Naive thymus-derived CD8-positive, alpha-beta T cell (primary cell): ENCODE data around the gene PHYH. TPM values are rescaled to one million over a fixed set of nuclear protein-coding genes. Genes with fewer than 3 reads are reported as not detected.
"Not testable (repeated sequence)": the region's sequence is repeated elsewhere in the genome, so short reads cannot be mapped to it uniquely, and the experiment has no call there.

ENCODE experiments used
- ATAC-seq, 2 donors: fragments of 150-1000 bp; cut with Tn5 transposase in 1 of 2; sonication (Bioruptor Pico), chemical (Tn5 transposase) in 1 of 2; 1 replicate in 1 of 2; 2 replicates in 1 of 2; pipeline ENCODE4 v1.10.0; 2021; ENCODE audit warnings: mild to moderate bottlenecking in 2 of 2, moderate library complexity in 2 of 2
- POLR2A ChIA-PET: fragments of 350-600 bp; sonication (Branson Sonifier 250); formaldehyde crosslinking; loops from one replicate; lab custom pipeline; 2021; ENCODE audit warnings: antibody characterized with exemption; lab: Charles Lee
- DNase-seq, 10 donors: peaks; one replicate each; pipeline versions ENCODE4 v3.0.0 to v3.0.0-alpha.2; 2020 to 2022
- H3K27ac Mint-ChIP-seq, 10 donors: one replicate each; pipeline ENCODE4 v1.8.0; 2020 to 2022; ENCODE audit warnings: mild to moderate bottlenecking in 10 of 10, mixed read lengths in 10 of 10, moderate library complexity in 4 of 10, inconsistent platforms in 1 of 10
- H3K27me3 Mint-ChIP-seq, 5 donors: one replicate each; pipeline ENCODE4 v1.8.0; 2021 to 2022; ENCODE audit warnings: mixed read lengths in 5 of 5
- H3K36me3 Mint-ChIP-seq, 3 donors: one replicate each; pipeline ENCODE4 v1.8.0; 2020 to 2022; ENCODE audit warnings: mixed read lengths in 3 of 3, mild to moderate bottlenecking in 2 of 3, inconsistent platforms in 1 of 3
- H3K4me1 Mint-ChIP-seq, 4 donors: one replicate each; pipeline ENCODE4 v1.8.0; 2021 to 2022; ENCODE audit warnings: mixed read lengths in 4 of 4
- H3K4me3 Mint-ChIP-seq, 10 donors: one replicate each; pipeline ENCODE4 v1.8.0; 2020 to 2022; ENCODE audit warnings: mild to moderate bottlenecking in 10 of 10, mixed read lengths in 10 of 10, moderate library complexity in 6 of 10, inconsistent platforms in 1 of 10
- H3K9me3 Mint-ChIP-seq, 9 donors: one replicate each; pipeline ENCODE4 v1.8.0; 2020 to 2022; ENCODE audit warnings: mixed read lengths in 9 of 9, mild to moderate bottlenecking in 3 of 9, inconsistent platforms in 1 of 9, moderate library complexity in 1 of 9
- polyA plus RNA-seq, 3 donors: library from polyadenylated mRNA; unstranded; fragments of 300-500 nt; fragmentation: Illumina TruSeq; gene quantifications; one replicate each; pipeline ENCODE4 v1.2.3, GENCODE V29; 2021
- total RNA-seq, 8 experiments: library from RNA in 2 of 8; stranded (reverse) in 2 of 8; gene quantifications; one replicate each; pipeline ENCODE4 v1.2.3 and lab custom pipeline; 2021 to 2026

Gene PHYH
- total and polyA plus RNA-seq, 5 experiments from 2014 or later: 17.3 to 20.5 (median 18.6) TPM

- Mint-ChIP-seq H3K27ac (no peak overlapping the region), H3K4me3 (no peak overlapping the region), H3K4me1 (no peaks in the 10 kb centered on the region), H3K9me3 (peaks cover 0 to 11% (median 4%) of the 10 kb centered on the region in 9 donors), H3K36me3 (peaks cover 2 to 6% (median 4%) of the 10 kb centered on the region in 3 donors), H3K27me3 (peaks cover 7 to 35% (median 18%) of the 10 kb centered on the region in 5 donors)
- ATAC-seq (no peak), DNase-seq (no peak)
- POLR2A ChIA-PET: no interaction called here
These were observed 36.3 kb downstream of the PHYH start for GRCh38 chr10:13263591-13263990.

- Mint-ChIP-seq H3K27me3 (peaks cover 7 to 35% (median 21%) of the 10 kb centered on the region in 5 donors), H3K9me3 (peaks cover 0 to 13% (median 4%) of the 10 kb centered on the region in 9 donors), H3K36me3 (peaks cover 2 to 6% (median 4%) of the 10 kb centered on the region in 3 donors), H3K4me3 (no peak overlapping the region), H3K4me1 (peaks cover 0 to 4% (median 0%) of the 10 kb centered on the region in 4 donors), H3K27ac (no peak overlapping the region)
- DNase-seq: no peak
- POLR2A ChIA-PET: no interaction called here
- ATAC-seq: no peak
These were observed 37.4 kb downstream of the PHYH start for GRCh38 chr10:13262433-13262832.

- H3K4me1 Mint-ChIP-seq: peaks cover 0 to 4% (median 0%) of the 10 kb centered on the region in 4 donors
- no peak for DNase-seq
- peaks cover 0 to 13% (median 5%) of the 10 kb centered on the region in 5 donors for H3K27me3 Mint-ChIP-seq
- POLR2A ChIA-PET: no interaction called here
- ATAC-seq: no peak
- H3K4me3 Mint-ChIP-seq: no peak overlapping the region
- H3K36me3 Mint-ChIP-seq: peaks cover 0 to 4% (median 0%) of the 10 kb centered on the region in 3 donors
- peaks cover 0 to 6% (median 4%) of the 10 kb centered on the region in 9 donors for H3K9me3 Mint-ChIP-seq
- peak overlapping the region in 1 of 10 donors; percentile 40 for H3K27ac Mint-ChIP-seq
These were observed 42.2 kb downstream of the PHYH start for GRCh38 chr10:13257621-13258140.

- no peak for DNase-seq
- peaks cover 0 to 6% (median 2%) of the 10 kb centered on the region in 9 donors for H3K9me3 Mint-ChIP-seq
- H3K27ac Mint-ChIP-seq: no peak overlapping the region
- no peak for ATAC-seq
- H3K4me1 Mint-ChIP-seq: peaks cover 0 to 4% (median 0%) of the 10 kb centered on the region in 4 donors
- H3K4me3 Mint-ChIP-seq: no peak overlapping the region
- H3K27me3 Mint-ChIP-seq: peaks cover 0 to 9% (median 2%) of the 10 kb centered on the region in 5 donors
- POLR2A ChIA-PET: no interaction called here
- peaks cover 0 to 1% (median 0%) of the 10 kb centered on the region in 3 donors for H3K36me3 Mint-ChIP-seq
These were observed 43.2 kb downstream of the PHYH start for GRCh38 chr10:13256627-13257026.

GRCh38 chr10:13253726-13254125 lies 46.1 kb downstream of the PHYH start:
- Mint-ChIP-seq H3K36me3 (no peaks in the 10 kb centered on the region), H3K9me3 (peaks cover 0 to 6% (median 0%) of the 10 kb centered on the region in 9 donors), H3K4me3 (no peak overlapping the region), H3K27me3 (peaks cover 0 to 8% (median 2%) of the 10 kb centered on the region in 5 donors), H3K4me1 (peaks cover 0 to 4% (median 0%) of the 10 kb centered on the region in 4 donors), H3K27ac (no peak overlapping the region)
- DNase-seq: no peak
- POLR2A ChIA-PET: no interaction called here
- no peak for ATAC-seq

- no peak overlapping the region for H3K27ac Mint-ChIP-seq
- DNase-seq: no peak
- POLR2A ChIA-PET: no interaction called here
- H3K9me3 Mint-ChIP-seq: no peaks in the 10 kb centered on the region
- no peak for ATAC-seq
- H3K4me1 Mint-ChIP-seq: no peaks in the 10 kb centered on the region
- no peaks in the 10 kb centered on the region for H3K36me3 Mint-ChIP-seq
- no peak overlapping the region for H3K4me3 Mint-ChIP-seq
- H3K27me3 Mint-ChIP-seq: no peaks in the 10 kb centered on the region
These were observed 52.1 kb downstream of the PHYH start for GRCh38 chr10:13247784-13248183.

GRCh38 chr10:13247246-13247645 lies 52.6 kb downstream of the PHYH start:
- no peaks in the 10 kb centered on the region for H3K9me3 Mint-ChIP-seq
- H3K27me3 Mint-ChIP-seq: no peaks in the 10 kb centered on the region
- no peaks in the 10 kb centered on the region for H3K36me3 Mint-ChIP-seq
- H3K4me1 Mint-ChIP-seq: no peaks in the 10 kb centered on the region
- no peak overlapping the region for H3K4me3 Mint-ChIP-seq
- POLR2A ChIA-PET: no interaction called here
- ATAC-seq (no peak), DNase-seq (no peak)
- H3K27ac Mint-ChIP-seq: peak overlapping the region in 1 of 10 donors; percentile 17

GRCh38 chr10:13242260-13242659 lies 57.6 kb downstream of the PHYH start:
- H3K27ac Mint-ChIP-seq, H3K4me1 Mint-ChIP-seq, ATAC-seq, H3K36me3 Mint-ChIP-seq, DNase-seq, H3K9me3 Mint-ChIP-seq, POLR2A ChIA-PET, H3K4me3 Mint-ChIP-seq, H3K27me3 Mint-ChIP-seq: not testable (repeated sequence)

- Mint-ChIP-seq H3K4me1 (no peaks in the 10 kb centered on the region), H3K27ac (no peak overlapping the region), H3K27me3 (no peaks in the 10 kb centered on the region), H3K4me3 (no peak overlapping the region), H3K9me3 (no peaks in the 10 kb centered on the region), H3K36me3 (no peaks in the 10 kb centered on the region)
- ATAC-seq (no peak), DNase-seq (no peak)
- POLR2A ChIA-PET: no interaction called here
These were observed 58.3 kb downstream of the PHYH start for GRCh38 chr10:13241613-13242012.

GRCh38 chr10:13239923-13240322 lies 59.9 kb downstream of the PHYH start:
- no peak overlapping the region for H3K4me3 Mint-ChIP-seq
- H3K36me3 Mint-ChIP-seq: no peaks in the 10 kb centered on the region
- no peak overlapping the region for H3K27ac Mint-ChIP-seq
- no peaks in the 10 kb centered on the region for H3K4me1 Mint-ChIP-seq
- H3K9me3 Mint-ChIP-seq: no peaks in the 10 kb centered on the region
- ATAC-seq (no peak), DNase-seq (no peak)
- POLR2A ChIA-PET: no interaction called here
- H3K27me3 Mint-ChIP-seq: no peaks in the 10 kb centered on the region

- POLR2A ChIA-PET: no interaction called here
- Mint-ChIP-seq H3K27ac (no peak overlapping the region), H3K9me3 (no peaks in the 10 kb centered on the region), H3K4me1 (no peaks in the 10 kb centered on the region), H3K4me3 (no peak overlapping the region), H3K27me3 (no peaks in the 10 kb centered on the region), H3K36me3 (no peaks in the 10 kb centered on the region)
- ATAC-seq (no peak), DNase-seq (no peak)
These were observed 61.4 kb downstream of the PHYH start for GRCh38 chr10:13238271-13239077.

GRCh38 chr10:13236638-13237037 lies 63.2 kb downstream of the PHYH start:
- Mint-ChIP-seq H3K27ac (peak overlapping the region in 1 of 10 donors; percentile 73), H3K36me3 (no peaks in the 10 kb centered on the region), H3K4me1 (no peaks in the 10 kb centered on the region), H3K27me3 (no peaks in the 10 kb centered on the region), H3K4me3 (no peak overlapping the region), H3K9me3 (no peaks in the 10 kb centered on the region)
- DNase-seq: no peak
- POLR2A ChIA-PET: no interaction called here
- ATAC-seq: no peak

GRCh38 chr10:13234736-13235135 lies 65.1 kb downstream of the PHYH start:
- H3K27ac Mint-ChIP-seq, H3K4me3 Mint-ChIP-seq, H3K27me3 Mint-ChIP-seq, POLR2A ChIA-PET, H3K36me3 Mint-ChIP-seq, H3K9me3 Mint-ChIP-seq, H3K4me1 Mint-ChIP-seq, DNase-seq, ATAC-seq: not testable (repeated sequence)
